ENCODE results near the gene UBE2J2.

DNA sequence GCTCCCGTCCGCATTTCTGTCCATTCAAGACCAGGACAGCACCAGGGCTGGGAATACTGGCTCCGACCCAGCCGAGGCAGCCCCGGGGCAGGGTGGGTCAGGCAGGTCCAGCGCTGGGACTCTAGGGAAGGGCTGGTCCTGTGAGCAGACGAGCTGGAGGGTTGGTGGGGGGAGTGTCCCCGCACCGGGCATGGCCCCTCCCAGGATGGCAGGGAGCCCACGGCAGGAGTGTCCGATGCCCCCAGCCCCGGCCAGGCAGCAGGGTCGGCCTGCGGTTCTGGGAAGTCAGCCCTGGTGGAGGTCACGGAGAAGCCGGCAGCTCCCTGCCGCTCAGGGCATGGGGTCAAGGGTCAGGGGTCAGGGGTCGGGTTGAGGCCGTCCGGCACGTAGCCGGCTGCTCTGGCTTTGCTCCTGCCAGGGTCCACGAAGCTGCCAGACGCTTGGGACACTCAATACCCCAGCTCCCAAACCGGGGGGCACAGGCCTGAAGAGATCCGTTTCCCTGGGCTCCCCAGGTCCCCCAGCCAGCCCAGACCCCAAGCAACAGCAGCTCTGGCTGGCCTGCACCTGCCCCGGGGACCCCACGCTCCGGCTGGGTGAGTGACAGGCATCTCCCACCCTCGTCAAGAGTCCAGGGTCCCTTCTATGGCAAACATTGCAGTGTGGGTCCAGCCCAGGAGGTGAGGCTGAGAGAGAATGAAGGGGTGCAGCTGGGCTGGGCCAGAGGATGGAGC, 33.9 kb downstream of the UBE2J2 start:
- TF ChIP-seq, protein P1, sequence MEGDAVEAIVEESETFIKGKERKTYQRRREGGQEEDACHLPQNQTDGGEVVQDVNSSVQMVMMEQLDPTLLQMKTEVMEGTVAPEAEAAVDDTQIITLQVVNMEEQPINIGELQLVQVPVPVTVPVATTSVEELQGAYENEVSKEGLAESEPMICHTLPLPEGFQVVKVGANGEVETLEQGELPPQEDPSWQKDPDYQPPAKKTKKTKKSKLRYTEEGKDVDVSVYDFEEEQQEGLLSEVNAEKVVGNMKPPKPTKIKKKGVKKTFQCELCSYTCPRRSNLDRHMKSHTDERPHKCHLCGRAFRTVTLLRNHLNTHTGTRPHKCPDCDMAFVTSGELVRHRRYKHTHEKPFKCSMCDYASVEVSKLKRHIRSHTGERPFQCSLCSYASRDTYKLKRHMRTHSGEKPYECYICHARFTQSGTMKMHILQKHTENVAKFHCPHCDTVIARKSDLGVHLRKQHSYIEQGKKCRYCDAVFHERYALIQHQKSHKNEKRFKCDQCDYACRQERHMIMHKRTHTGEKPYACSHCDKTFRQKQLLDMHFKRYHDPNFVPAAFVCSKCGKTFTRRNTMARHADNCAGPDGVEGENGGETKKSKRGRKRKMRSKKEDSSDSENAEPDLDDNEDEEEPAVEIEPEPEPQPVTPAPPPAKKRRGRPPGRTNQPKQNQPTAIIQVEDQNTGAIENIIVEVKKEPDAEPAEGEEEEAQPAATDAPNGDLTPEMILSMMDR (conservative IDR thresholded peaks at IDR 0.05; ENCODE audit: low read depth, low read length): no peak
- TF ChIP-seq EZH2 (IDR thresholded peaks at IDR 0.05; ENCODE audit: low read length, unreplicated experiment): no peak

Measured in PC-3 (cell line).